SK-N-SH (cell line): ENCODE results near the gene ASTN2. TPM values are rescaled to one million over a fixed set of nuclear protein-coding genes. Genes with fewer than 3 reads are reported as not detected.

Experiments
- CTCF ChIA-PET: fragments of 300-600, 350-600 bp; formaldehyde crosslinking; extraction: SDS; loops from one replicate; lab custom pipeline; 2021; lab: Yijun Ruan, JAX
- POLR2A ChIA-PET: fragments of 350-600 bp; sonication (Branson Sonifier 250); formaldehyde crosslinking; extraction: SDS; loops from one replicate; lab custom pipeline; 2020; ENCODE audit warnings: antibody characterized with exemption, inconsistent platforms; lab: Yijun Ruan, JAX
- DNase-seq: peaks from one replicate; pipeline ENCODE4 v3.0.0; 2012
- H2AFZ ChIP-seq: fragments of 200-600 bp; sonication (generic); 2 replicates; pipeline ENCODE4 v1.8.1; 2016; ENCODE audit warnings: antibody characterized with exemption, mild to moderate bottlenecking, low read depth
- H3F3A ChIP-seq: fragments of 200-600 bp; sonication (generic); replicated peaks from 2 replicates; pipeline ENCODE3; 2016; ENCODE audit warnings: antibody characterized with exemption, mild to moderate bottlenecking; ENCODE audit not compliant: insufficient read depth
- H3K27ac ChIP-seq, 2 experiments: fragments of 200-500 bp in 1 of 2; fragments of 200-600 bp in 1 of 2; sonication (Bioruptor generic) in 1 of 2; sonication (generic), shearing (Covaris generic) in 1 of 2; 2 replicates each; pipeline versions ENCODE4 v1.5.1 to v1.6.1; 2014 to 2016; ENCODE audit warnings: low read depth in 2 of 2, inconsistent platforms in 1 of 2, low read length in 1 of 2, mild to moderate bottlenecking in 1 of 2, mixed read lengths in 1 of 2
- H3K27me3 ChIP-seq: fragments of 200-600 bp; sonication (generic), shearing (Covaris generic); 2 replicates; pipeline ENCODE4 v1.6.1; 2016; ENCODE audit warnings: mixed run types; ENCODE audit not compliant: insufficient read depth
- H3K36me3 ChIP-seq, 2 experiments: fragments of 200-500 bp in 1 of 2; fragments of 200-600 bp in 1 of 2; sonication (Bioruptor generic) in 1 of 2; sonication (generic) in 1 of 2; replicated peaks in 1 of 2; 2 replicates each; pipeline versions ENCODE3 to v1.5.1; 2014 to 2016; ENCODE audit warnings: low read length in 1 of 2, mild to moderate bottlenecking in 1 of 2; ENCODE audit not compliant: insufficient read depth in 2 of 2, control insufficient read depth in 1 of 2
- H3K4me1 ChIP-seq, 2 experiments: fragments of 200-500 bp in 1 of 2; fragments of 200-600 bp in 1 of 2; sonication (Bioruptor generic) in 1 of 2; sonication (generic), shearing (Covaris generic) in 1 of 2; 2 replicates each; pipeline versions ENCODE4 v1.5.1 to v1.6.1; 2014 to 2016; ENCODE audit warnings: low read depth in 1 of 2, low read length in 1 of 2, mixed run types in 1 of 2; ENCODE audit not compliant: insufficient read depth in 2 of 2, control insufficient read depth in 1 of 2
- H3K4me2 ChIP-seq: fragments of 200-600 bp; sonication (generic), shearing (Covaris generic); 2 replicates; pipeline ENCODE4 v1.6.1; 2017; ENCODE audit warnings: mixed run types
- H3K4me3 ChIP-seq, 2 experiments: fragments of 200-500 bp in 1 of 2; fragments of 200-600 bp in 1 of 2; sonication (Bioruptor generic) in 1 of 2; sonication (generic), shearing (Covaris generic) in 1 of 2; 2 replicates each; pipeline versions ENCODE4 v1.5.1 to v1.8.1; 2014 to 2016; ENCODE audit warnings: low read depth in 2 of 2, inconsistent platforms in 1 of 2, low read length in 1 of 2, mild to moderate bottlenecking in 1 of 2, mixed read lengths in 1 of 2, moderate library complexity in 1 of 2
- H3K79me2 ChIP-seq: fragments of 200-600 bp; sonication (generic); 2 replicates; pipeline ENCODE4 v1.8.1; 2017; ENCODE audit warnings: mild to moderate bottlenecking; ENCODE audit not compliant: insufficient read depth
- H3K9ac ChIP-seq: fragments of 200-600 bp; sonication (generic); 2 replicates; pipeline ENCODE4 v1.6.1; 2017; ENCODE audit warnings: mixed run types
- H3K9me2 ChIP-seq: fragments of 200-600 bp; sonication (generic); 2 replicates; pipeline ENCODE4 v1.6.1; 2017; ENCODE audit warnings: mixed run types
- H3K9me3 ChIP-seq: fragments of 200-600 bp; sonication (generic); 2 replicates; pipeline ENCODE4 v1.6.1; 2017; ENCODE audit warnings: mixed run types, mild to moderate bottlenecking, moderate library complexity
- H4K20me1 ChIP-seq: fragments of 200-600 bp; sonication (generic); 2 replicates; pipeline ENCODE4 v1.6.1; 2017; ENCODE audit warnings: mild to moderate bottlenecking, mixed run types; ENCODE audit not compliant: insufficient read depth
- EZH2phosphoT487 ChIP-seq: fragments of 200-600 bp; sonication (generic); IDR thresholded peaks from 2 replicates; pipeline ENCODE4 v1.6.1; 2017; ENCODE audit warnings: low read depth, mixed run types, mild to moderate bottlenecking, antibody characterized with exemption, moderate library complexity, borderline replicate concordance
- FOSL2 ChIP-seq: IDR thresholded peaks from 2 replicates; pipeline ENCODE4 v1.4.0; 2012; ENCODE audit warnings: low read depth, mild to moderate bottlenecking, moderate library complexity, borderline replicate concordance
- FOXJ3 ChIP-seq: sonication (generic); formaldehyde crosslinking; IDR thresholded peaks from 2 replicates; pipeline ENCODE4 v1.5.1; 2020; ENCODE audit warnings: mild to moderate bottlenecking, missing genetic modification reagents
- GABPA ChIP-seq: IDR thresholded peaks from 2 replicates; pipeline ENCODE4 v1.4.0; 2012; ENCODE audit warnings: low read depth, mild to moderate bottlenecking
- MEF2A ChIP-seq: IDR thresholded peaks from 2 replicates; pipeline ENCODE4 v1.4.0; 2012; ENCODE audit warnings: low read depth, borderline replicate concordance
- MXI1 ChIP-seq: IDR thresholded peaks from 2 replicates; pipeline ENCODE4 v1.6.1; 2012; ENCODE audit warnings: mild to moderate bottlenecking, low read depth, low read length, improper control_type of control experiment
- POLR2AphosphoS5 ChIP-seq: IDR thresholded peaks from 2 replicates; pipeline ENCODE4 v1.6.1; 2012; ENCODE audit warnings: low read depth, low read length
- RCOR1 ChIP-seq: fragments of 150-350 bp; IDR thresholded peaks from 2 replicates; pipeline ENCODE4 v1.6.1; 2017; ENCODE audit warnings: antibody characterized with exemption, low read length
- RFX5 ChIP-seq: IDR thresholded peaks from 2 replicates; pipeline ENCODE4 v1.6.1; 2012; ENCODE audit warnings: mild to moderate bottlenecking, improper control_type of control experiment, low read length
- TCF12 ChIP-seq: IDR thresholded peaks from 2 replicates; pipeline ENCODE4 v1.4.0; 2012
- USF2 ChIP-seq: fragments of 150-350 bp; IDR thresholded peaks from 2 replicates; pipeline ENCODE4 v1.6.1; 2017; ENCODE audit warnings: antibody characterized with exemption, low read length, low read depth, borderline replicate concordance
- whole genome bisulfite sequencing: methylation state at CpG from one replicate; pipeline ENCODE4 v1.1.6; 2017; ENCODE audit warnings: low lambda C conversion rate; 5-methylcytosine and 5-hydroxymethylcytosine counted together
- polyA plus RNA-seq, 3 experiments: library from polyadenylated mRNA; depleted of rRNA; stranded (reverse); fragments of >200 nt; gene quantifications; 2 replicates each; pipeline ENCODE4 v1.2.3, GENCODE V29; 2012
- TF ChIP-seq, protein P1 (sequence below): IDR thresholded peaks from 2 replicates; pipeline ENCODE4 v1.4.0; 2012; ENCODE audit warnings: low read depth, borderline replicate concordance
- TF ChIP-seq, protein P2 (sequence below): IDR thresholded peaks from 2 replicates; pipeline ENCODE4 v1.4.0; 2012; ENCODE audit warnings: low read depth
- TF ChIP-seq, protein P3 (sequence below): IDR thresholded peaks from 2 replicates; pipeline ENCODE4 v1.6.1; 2012; ENCODE audit warnings: mild to moderate bottlenecking, low read depth, low read length, moderate library complexity

ASTN2 gene
- polyA plus RNA-seq, 1 of the 3 experiments (the other 2 are of a cell fraction): 6.6 TPM

GRCh38 chr9:116558818-116559540 lies 855.9 kb downstream of the ASTN2 start (continued):
- TF ChIP-seq USF2: no peak
- TF ChIP-seq, all 33 proteins: peak for 0

GRCh38 chr9:116558035-116558434 lies 856.8 kb downstream of the ASTN2 start:
- H3K4me2 ChIP-seq: no peak overlapping the region
- no peaks in the 10 kb centered on the region for H3K9me3 ChIP-seq
- CTCF ChIA-PET: interaction anchor here (0.7 to 2.4 kb wide), 4 partner anchors 14 to 965 kb away, joined by 3 to 10 read pairs (median 6); no protein-coding TSS in a partner anchor
- no peaks in the 10 kb centered on the region for H4K20me1 ChIP-seq
- DNase-seq: no peak
- no peak for TF ChIP-seq GABPA
- TF ChIP-seq RCOR1: no peak
- TF ChIP-seq, protein P1, sequence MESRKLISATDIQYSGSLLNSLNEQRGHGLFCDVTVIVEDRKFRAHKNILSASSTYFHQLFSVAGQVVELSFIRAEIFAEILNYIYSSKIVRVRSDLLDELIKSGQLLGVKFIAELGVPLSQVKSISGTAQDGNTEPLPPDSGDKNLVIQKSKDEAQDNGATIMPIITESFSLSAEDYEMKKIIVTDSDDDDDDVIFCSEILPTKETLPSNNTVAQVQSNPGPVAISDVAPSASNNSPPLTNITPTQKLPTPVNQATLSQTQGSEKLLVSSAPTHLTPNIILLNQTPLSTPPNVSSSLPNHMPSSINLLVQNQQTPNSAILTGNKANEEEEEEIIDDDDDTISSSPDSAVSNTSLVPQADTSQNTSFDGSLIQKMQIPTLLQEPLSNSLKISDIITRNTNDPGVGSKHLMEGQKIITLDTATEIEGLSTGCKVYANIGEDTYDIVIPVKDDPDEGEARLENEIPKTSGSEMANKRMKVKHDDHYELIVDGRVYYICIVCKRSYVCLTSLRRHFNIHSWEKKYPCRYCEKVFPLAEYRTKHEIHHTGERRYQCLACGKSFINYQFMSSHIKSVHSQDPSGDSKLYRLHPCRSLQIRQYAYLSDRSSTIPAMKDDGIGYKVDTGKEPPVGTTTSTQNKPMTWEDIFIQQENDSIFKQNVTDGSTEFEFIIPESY: no peak
- no peak for TF ChIP-seq MEF2A
- TF ChIP-seq, protein P2, sequence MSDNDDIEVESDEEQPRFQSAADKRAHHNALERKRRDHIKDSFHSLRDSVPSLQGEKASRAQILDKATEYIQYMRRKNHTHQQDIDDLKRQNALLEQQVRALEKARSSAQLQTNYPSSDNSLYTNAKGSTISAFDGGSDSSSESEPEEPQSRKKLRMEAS: no peak
- TF ChIP-seq, all 33 proteins: peak for 0
- no peaks in the 10 kb centered on the region for H3F3A ChIP-seq
- no peak overlapping the region for H3K4me3 ChIP-seq
- no peaks in the 10 kb centered on the region for H3K9me2 ChIP-seq
- H3K79me2 ChIP-seq: no peaks in the 10 kb centered on the region
- no peak overlapping the region for H3K27ac ChIP-seq
- POLR2A ChIA-PET: no interaction called here
- H3K36me3 ChIP-seq: no peaks in the 10 kb centered on the region
- no peak overlapping the region for H2AFZ ChIP-seq
- no peak overlapping the region for H3K9ac ChIP-seq
- no peaks in the 10 kb centered on the region for H3K27me3 ChIP-seq
- H3K4me1 ChIP-seq: no peaks in the 10 kb centered on the region; a peak in 1 of 4 replicates

- no peaks in the 10 kb centered on the region for H3K9me2 ChIP-seq
- H2AFZ ChIP-seq: no peak overlapping the region
- no peaks in the 10 kb centered on the region for H3K27me3 ChIP-seq
- no peaks in the 10 kb centered on the region for H3K9me3 ChIP-seq
- H3F3A ChIP-seq: no peaks in the 10 kb centered on the region
- H3K79me2 ChIP-seq: no peaks in the 10 kb centered on the region
- no peaks in the 10 kb centered on the region for H3K36me3 ChIP-seq
- CTCF ChIA-PET: interaction anchor here (0.6 to 2.1 kb wide), 3 partner anchors 16 to 962 kb away, joined by 3 to 9 read pairs (median 3); no protein-coding TSS in a partner anchor
- H3K4me1 ChIP-seq: peaks cover 0 to 5% of the 10 kb centered on the region in 2 experiments; a peak in 2 of 4 replicates
- no peak overlapping the region for H3K9ac ChIP-seq
- no peak overlapping the region for H3K4me2 ChIP-seq
- WGBS: 86% methylated on average over 3 of the region's 3 CpGs
- DNase-seq: no peak
- H3K27ac ChIP-seq: no peak overlapping the region
- POLR2A ChIA-PET: interaction anchor here (0.6 kb wide), 1 partner anchor 1859 kb away, joined by 3 read pairs; no protein-coding TSS in a partner anchor
- H3K4me3 ChIP-seq: no peak overlapping the region
- H4K20me1 ChIP-seq: no peaks in the 10 kb centered on the region
- TF ChIP-seq MXI1: no peak
- TF ChIP-seq, protein P1: no peak
- no peak for TF ChIP-seq POLR2AphosphoS5
- TF ChIP-seq RFX5: no peak
- TF ChIP-seq, protein P3, sequence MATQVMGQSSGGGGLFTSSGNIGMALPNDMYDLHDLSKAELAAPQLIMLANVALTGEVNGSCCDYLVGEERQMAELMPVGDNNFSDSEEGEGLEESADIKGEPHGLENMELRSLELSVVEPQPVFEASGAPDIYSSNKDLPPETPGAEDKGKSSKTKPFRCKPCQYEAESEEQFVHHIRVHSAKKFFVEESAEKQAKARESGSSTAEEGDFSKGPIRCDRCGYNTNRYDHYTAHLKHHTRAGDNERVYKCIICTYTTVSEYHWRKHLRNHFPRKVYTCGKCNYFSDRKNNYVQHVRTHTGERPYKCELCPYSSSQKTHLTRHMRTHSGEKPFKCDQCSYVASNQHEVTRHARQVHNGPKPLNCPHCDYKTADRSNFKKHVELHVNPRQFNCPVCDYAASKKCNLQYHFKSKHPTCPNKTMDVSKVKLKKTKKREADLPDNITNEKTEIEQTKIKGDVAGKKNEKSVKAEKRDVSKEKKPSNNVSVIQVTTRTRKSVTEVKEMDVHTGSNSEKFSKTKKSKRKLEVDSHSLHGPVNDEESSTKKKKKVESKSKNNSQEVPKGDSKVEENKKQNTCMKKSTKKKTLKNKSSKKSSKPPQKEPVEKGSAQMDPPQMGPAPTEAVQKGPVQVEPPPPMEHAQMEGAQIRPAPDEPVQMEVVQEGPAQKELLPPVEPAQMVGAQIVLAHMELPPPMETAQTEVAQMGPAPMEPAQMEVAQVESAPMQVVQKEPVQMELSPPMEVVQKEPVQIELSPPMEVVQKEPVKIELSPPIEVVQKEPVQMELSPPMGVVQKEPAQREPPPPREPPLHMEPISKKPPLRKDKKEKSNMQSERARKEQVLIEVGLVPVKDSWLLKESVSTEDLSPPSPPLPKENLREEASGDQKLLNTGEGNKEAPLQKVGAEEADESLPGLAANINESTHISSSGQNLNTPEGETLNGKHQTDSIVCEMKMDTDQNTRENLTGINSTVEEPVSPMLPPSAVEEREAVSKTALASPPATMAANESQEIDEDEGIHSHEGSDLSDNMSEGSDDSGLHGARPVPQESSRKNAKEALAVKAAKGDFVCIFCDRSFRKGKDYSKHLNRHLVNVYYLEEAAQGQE: no peak
- no peak for TF ChIP-seq TCF12
- TF ChIP-seq EZH2phosphoT487: no peak
- no peak for TF ChIP-seq FOSL2
- TF ChIP-seq MEF2A: no peak
- TF ChIP-seq FOXJ3 (CRISPR knock-in tag): no peak
Measured at GRCh38 chr9:116555556-116556155, 859.2 kb downstream of the ASTN2 start.
